A549 (cell line): ENCODE measurements around the gene ESRRG.

Source experiments
- ESRRA ChIP-seq: fragments of 150-350 bp; IDR thresholded peaks from 2 replicates; pipeline ENCODE4 v1.6.1; 2014; ENCODE audit warnings: mild to moderate bottlenecking, low read length, borderline replicate concordance
- FOXS1 ChIP-seq: fragments of 250-450 bp; sonication (Bioruptor Pico); IDR thresholded peaks from 2 replicates; pipeline ENCODE4 v1.5.0; 2020; ENCODE audit warnings: mild to moderate bottlenecking, moderate library complexity
- POLR2A ChIP-seq: IDR thresholded peaks from 2 replicates; pipeline ENCODE4 v1.6.1; 2012; ENCODE audit warnings: mild to moderate bottlenecking, low read length
- RFX5 ChIP-seq: fragments of 450-650 bp; IDR thresholded peaks from 2 replicates; pipeline ENCODE4 v1.7.1; 2014; ENCODE audit warnings: antibody characterized with exemption, mild to moderate bottlenecking, moderate library complexity
- TF ChIP-seq, protein P1 (sequence below): fragments of >200 bp; sonication (Bioruptor Twin); formaldehyde crosslinking; IDR thresholded peaks from 3 replicates; pipeline ENCODE4 v1.5.1; 2016

DNA sequence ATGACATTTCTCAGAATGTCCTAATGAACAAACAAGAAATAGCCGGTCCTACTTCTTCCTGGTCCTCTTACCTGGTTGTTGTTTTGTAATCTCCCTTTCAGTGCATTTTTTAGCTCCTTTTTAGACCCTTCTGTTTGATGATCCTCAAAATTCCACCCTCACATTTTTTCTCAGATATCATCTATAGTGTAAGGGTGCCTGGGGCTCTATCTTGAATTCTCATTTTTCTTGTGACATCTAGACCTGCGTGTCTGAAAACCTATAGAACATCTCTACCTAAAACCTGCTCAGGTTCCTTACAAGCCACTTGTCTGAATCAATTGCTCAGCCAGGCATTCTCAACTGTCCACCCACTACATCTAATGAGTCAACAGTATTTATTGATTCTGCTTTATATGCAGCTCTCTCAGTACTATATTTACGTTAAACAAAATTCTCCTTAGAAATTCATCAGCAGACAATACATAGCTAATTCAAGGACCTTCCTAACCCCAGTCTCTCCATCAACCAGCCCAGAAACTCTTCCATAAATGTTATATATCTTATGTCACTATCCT, 263.5 kb downstream of the ESRRG start:
- TF ChIP-seq, protein P1, sequence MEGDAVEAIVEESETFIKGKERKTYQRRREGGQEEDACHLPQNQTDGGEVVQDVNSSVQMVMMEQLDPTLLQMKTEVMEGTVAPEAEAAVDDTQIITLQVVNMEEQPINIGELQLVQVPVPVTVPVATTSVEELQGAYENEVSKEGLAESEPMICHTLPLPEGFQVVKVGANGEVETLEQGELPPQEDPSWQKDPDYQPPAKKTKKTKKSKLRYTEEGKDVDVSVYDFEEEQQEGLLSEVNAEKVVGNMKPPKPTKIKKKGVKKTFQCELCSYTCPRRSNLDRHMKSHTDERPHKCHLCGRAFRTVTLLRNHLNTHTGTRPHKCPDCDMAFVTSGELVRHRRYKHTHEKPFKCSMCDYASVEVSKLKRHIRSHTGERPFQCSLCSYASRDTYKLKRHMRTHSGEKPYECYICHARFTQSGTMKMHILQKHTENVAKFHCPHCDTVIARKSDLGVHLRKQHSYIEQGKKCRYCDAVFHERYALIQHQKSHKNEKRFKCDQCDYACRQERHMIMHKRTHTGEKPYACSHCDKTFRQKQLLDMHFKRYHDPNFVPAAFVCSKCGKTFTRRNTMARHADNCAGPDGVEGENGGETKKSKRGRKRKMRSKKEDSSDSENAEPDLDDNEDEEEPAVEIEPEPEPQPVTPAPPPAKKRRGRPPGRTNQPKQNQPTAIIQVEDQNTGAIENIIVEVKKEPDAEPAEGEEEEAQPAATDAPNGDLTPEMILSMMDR, result no peak
- TF ChIP-seq FOXS1 (CRISPR knock-in tag) (no peak), RFX5 (no peak), POLR2A (no peak), ESRRA (no peak)
